ENCODE measurements around the gene ATP8B1.

Gene ATP8B1

GRCh38 chr18:57715671-57716070, 87.4 kb downstream of the ATP8B1 start:
- no peak for DNase-seq

- no peak for DNase-seq
Observed at GRCh38 chr18:57715073-57715472, 88.0 kb downstream of the ATP8B1 start.

DNA sequence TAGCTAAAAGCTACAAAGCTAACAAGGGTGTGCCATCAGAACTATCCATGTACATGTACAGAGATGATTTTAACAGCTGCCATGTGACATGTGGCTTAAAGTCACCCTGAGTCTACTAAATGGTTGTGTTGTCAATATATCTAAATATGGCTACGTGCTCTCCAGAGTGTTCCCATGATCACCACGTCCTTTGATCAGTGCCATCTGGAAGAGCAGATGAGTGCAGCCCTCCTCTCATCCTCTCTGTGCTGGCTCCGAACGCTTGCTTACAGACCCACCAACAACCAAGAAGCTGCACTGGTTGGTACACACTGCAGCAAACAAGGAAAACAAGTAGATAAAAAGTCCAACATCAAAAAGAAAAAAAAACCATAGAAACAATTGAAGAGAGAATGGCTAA, 92.9 kb downstream of the ATP8B1 start:
- DNase-seq, result no peak

DNA sequence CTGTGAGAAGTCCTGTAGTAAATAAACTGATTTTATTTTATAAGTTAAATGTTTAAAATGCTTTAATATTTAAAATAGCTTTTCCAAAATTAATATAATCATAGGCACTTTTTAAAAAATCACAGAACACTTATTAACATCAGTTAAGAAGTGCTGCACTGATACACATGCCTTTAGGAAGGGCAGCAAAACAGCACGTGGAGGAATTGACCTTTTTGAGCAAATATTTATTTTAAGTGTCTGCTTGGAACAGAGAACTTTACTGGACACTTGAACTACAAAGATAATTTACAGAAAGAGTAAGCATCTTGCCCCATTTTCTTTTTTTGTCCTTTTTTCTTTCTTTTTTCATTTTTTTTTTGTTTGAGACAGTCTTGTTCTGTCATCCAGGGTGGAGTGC, 93.8 kb downstream of the ATP8B1 start:
- DNase-seq, result no peak

DNA sequence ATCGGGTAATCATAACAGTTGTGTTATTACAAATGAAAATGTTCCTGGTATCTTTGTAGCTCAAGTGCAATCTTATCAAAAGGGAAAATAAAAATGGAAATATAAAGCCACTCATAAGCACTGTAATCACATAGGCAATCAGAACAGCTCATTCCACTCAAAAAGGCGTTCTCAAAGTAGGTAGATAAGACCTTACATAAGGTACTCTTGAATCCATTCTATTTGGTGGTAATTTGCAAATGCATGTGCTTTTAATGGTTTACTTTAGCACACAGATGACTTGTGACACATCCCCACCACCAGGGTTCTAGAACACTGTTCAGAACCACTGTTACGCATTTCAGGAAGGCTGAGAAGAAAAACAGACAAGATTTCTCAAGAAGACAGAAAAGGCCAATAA, 94.8 kb downstream of the ATP8B1 start:
- no peak for DNase-seq

DNA sequence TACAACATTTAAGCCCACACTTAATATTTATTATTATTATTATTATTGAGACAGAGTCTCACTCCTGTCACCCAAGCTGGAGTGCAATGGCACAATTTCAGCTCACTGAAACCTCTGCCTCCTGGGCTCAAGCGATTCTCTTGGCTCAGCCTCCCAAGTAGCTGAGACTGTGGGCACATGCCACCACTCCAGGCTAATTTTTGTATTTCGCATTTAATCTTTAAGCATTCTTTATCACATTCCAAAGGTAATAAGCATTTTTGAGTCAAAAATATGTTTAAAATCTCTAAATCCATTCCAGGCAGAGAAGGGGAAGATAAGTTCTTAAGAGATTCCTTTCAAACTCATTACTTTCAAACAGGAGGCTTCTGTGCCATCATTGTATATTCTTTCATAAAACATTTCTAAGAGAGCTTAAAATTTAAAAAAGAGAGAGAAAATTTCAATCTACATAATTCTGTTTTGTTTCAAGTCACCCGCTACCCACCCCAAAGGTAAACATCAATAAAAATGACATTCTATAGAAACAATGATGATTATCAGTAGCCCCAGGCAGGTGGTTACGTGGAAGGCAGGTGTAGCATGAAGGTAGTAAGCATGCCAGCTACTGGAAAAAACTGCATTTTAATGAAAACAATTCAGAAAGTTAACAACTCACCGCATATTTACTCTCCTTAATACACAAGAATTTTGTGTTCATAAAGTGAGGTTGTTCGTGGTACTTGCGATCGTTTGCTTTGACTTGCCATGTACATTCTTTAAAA, 97.1 kb downstream of the ATP8B1 start:
- no peak for DNase-seq

- no peak for DNase-seq
Observed at GRCh38 chr18:57705011-57705410, 98.1 kb downstream of the ATP8B1 start.

GRCh38 chr18:57698571-57699276, 104.4 kb downstream of the ATP8B1 start:
- DNase-seq, result no peak

- no peak for DNase-seq
Observed at GRCh38 chr18:57697426-57697825, 105.7 kb downstream of the ATP8B1 start.

GRCh38 chr18:57696271-57696670, 106.8 kb downstream of the ATP8B1 start:
- no peak for DNase-seq

DNA sequence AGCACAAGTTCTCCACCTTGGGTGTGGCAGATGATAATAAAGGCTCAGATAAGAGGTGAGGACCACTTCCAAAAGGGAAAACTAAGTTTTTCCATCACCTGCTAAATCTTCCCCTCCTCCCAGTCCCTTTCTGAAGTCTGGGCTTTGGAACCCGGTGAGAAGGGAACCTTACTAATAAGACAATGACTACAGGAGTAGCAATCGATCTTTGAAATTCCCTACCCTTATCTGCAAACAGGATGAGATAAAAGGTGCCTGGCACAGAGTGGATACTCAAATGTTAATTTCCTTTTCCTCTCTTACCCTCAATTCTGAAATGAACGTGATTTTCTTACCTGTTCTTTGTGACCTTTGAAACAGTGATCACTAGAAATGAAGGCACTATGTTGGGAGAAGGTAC, 111.8 kb downstream of the ATP8B1 start:
- DNase-seq, result no peak

DNA sequence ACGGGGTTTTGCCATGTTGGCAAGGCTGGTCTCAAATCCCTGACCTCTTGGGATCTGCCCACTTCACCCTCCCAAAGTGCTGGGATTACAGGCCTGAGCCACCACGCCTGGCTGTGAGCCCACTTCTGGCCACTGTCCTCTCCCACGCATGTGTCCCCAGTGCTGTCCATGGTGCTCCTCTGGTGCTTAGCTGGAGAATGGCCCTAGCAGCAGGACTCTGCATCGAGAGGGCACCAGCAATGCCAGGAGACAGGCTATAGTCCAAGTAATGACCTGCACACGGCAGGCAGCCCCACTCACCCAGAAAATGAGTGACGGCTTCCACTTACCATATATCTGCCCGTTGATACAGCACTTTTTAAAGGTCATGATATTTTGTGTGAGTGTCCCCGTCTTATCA, 115.1 kb downstream of the ATP8B1 start:
- no peak for DNase-seq

DNA sequence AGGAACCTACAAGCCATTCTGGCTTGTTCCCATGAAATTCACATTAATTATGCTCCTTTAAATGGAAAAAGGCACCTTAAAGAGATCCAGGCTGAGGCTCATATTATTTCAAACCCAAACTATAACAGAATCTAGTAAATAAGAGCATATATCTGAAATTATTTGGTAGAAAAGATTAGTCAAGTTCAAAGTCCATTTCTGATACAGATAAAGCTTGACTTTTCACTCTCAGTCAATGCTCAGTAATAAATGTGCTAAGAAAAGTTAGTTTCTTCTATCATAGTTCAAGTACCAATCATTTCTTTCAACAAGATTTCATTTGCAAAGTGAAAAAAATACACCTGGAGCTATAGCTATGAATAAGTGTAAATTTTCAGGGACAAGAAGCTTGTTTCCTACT, 119.6 kb downstream of the ATP8B1 start:
- no peak for DNase-seq

GRCh38 chr18:57677262-57678211, 125.6 kb downstream of the ATP8B1 start:
- no peak for DNase-seq

DNA sequence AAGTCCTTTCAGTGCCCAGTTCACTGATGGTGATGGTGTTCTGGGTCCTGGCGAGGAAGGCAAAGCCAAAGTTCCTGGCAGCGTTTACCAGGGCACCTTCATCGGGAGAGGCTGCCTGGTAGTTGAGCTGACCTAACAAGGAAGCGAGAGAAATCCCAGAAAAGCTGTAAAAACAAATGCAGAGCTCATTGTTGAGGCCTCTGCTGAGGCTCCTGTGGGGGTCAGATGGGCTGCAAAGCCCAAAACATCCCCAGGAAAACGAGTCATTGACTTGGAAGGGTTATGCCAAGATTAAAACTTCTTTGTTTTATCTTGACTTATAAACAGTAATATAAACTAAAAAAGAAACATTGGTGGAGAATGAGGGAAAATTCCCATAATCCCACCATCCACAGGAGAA, 128.2 kb downstream of the ATP8B1 start:
- DNase-seq, result no peak

- no peak for DNase-seq
Observed at GRCh38 chr18:57670046-57670445, 133.1 kb downstream of the ATP8B1 start.

- DNase-seq, result no peak
Observed at GRCh38 chr18:57668021-57668420, 135.1 kb downstream of the ATP8B1 start.

GRCh38 chr18:57666818-57667497, 136.2 kb downstream of the ATP8B1 start:
- no peak for DNase-seq

- DNase-seq, result no peak
Observed at GRCh38 chr18:57664568-57665165, 138.4 kb downstream of the ATP8B1 start.

- no peak for DNase-seq
Observed at GRCh38 chr18:57660961-57661360, 142.2 kb downstream of the ATP8B1 start.

- no peak for DNase-seq
Observed at GRCh38 chr18:57659460-57660102, 143.5 kb downstream of the ATP8B1 start.

GRCh38 chr18:57657542-57657941, 145.6 kb downstream of the ATP8B1 start:
- DNase-seq, result no peak
